A549 (cell line): Measurements from ENCODE around the gene CAMK1G. TPM values are rescaled to one million over a fixed set of nuclear protein-coding genes. Genes with fewer than 3 reads are reported as not detected.

Experiments
- ATAC-seq, 2 experiments: fragments of 200-7000 bp in 1 of 2; fragments of >200 bp in 1 of 2; cut with Nextera tagmentation in 1 of 2; cut with Tn5 transposase in 1 of 2; 3 replicates each; pipeline versions ENCODE4 v1.8.0 to v1.9.1; 2018 to 2020; ENCODE audit warnings: mild to moderate bottlenecking in 1 of 2, moderate library complexity in 1 of 2
- CTCF ChIA-PET: fragments of 300-600 bp; sonication (Branson Sonifier 250); formaldehyde crosslinking; extraction: SDS; loops from one replicate; lab custom pipeline; 2021; ENCODE audit warnings: antibody characterized with exemption, inconsistent platforms; lab: Yijun Ruan, JAX
- POLR2A ChIA-PET: fragments of 350-600 bp; formaldehyde crosslinking; extraction: SDS; loops from one replicate; lab custom pipeline; 2021; ENCODE audit warnings: antibody characterized with exemption, inconsistent platforms; lab: Yijun Ruan, JAX
- DNase-seq, 2 experiments: peaks; one replicate each; pipeline versions ENCODE4 v3.0.0 to v3.0.0-alpha.2; 2011 to 2016; ENCODE audit warnings: low read depth in 1 of 2, low spot score in 1 of 2
- FAIRE-seq: peaks from 2 replicates; lab custom pipeline; 2011; peaks lifted over from hg19 to GRCh38; lab: Jason Lieb, UNC
- H3K27ac ChIP-seq, 2 experiments: fragments of >200 bp; sonication (Bioruptor Twin); formaldehyde crosslinking; 3 replicates each; pipeline ENCODE4 v1.5.1; 2016 to 2017
- H3K4me1 ChIP-seq: fragments of >200 bp; sonication (Bioruptor Twin); formaldehyde crosslinking; 3 replicates; pipeline ENCODE4 v1.6.1; 2016
- H3K4me2 ChIP-seq: fragments of >200 bp; sonication (Bioruptor Twin); formaldehyde crosslinking; 3 replicates; pipeline ENCODE4 v1.6.1; 2016
- H3K4me3 ChIP-seq: fragments of >200 bp; sonication (Bioruptor Twin); formaldehyde crosslinking; 3 replicates; pipeline ENCODE4 v1.5.1; 2016
- H3K9me3 ChIP-seq: fragments of >200 bp; sonication (Bioruptor Twin); formaldehyde crosslinking; 3 replicates; pipeline ENCODE4 v1.6.1; 2016
- CBX8 ChIP-seq: fragments of 200-600 bp; sonication (generic); IDR thresholded peaks from 2 replicates; pipeline ENCODE4 v1.6.1; 2016
- CEBPB ChIP-seq, 2 experiments: fragments of >200 bp in 1 of 2; sonication (Bioruptor Twin) in 1 of 2; formaldehyde crosslinking in 1 of 2; IDR thresholded peaks; 2 replicates each; pipeline ENCODE4 v1.6.1; 2012 to 2016
- EHF ChIP-seq: fragments of 250-450 bp; sonication (Bioruptor Pico); IDR thresholded peaks from 2 replicates; pipeline ENCODE4 v1.5.0; 2020; ENCODE audit warnings: mild to moderate bottlenecking
- EHMT2 ChIP-seq: fragments of 200-600 bp; sonication (generic); IDR thresholded peaks from 2 replicates; pipeline ENCODE4 v1.6.1; 2016; ENCODE audit warnings: antibody characterized with exemption, low read depth, mild to moderate bottlenecking, moderate library complexity
- ESRRA ChIP-seq: fragments of 150-350 bp; IDR thresholded peaks from 2 replicates; pipeline ENCODE4 v1.6.1; 2014; ENCODE audit warnings: mild to moderate bottlenecking, low read length, borderline replicate concordance
- HDAC2 ChIP-seq: fragments of 200-600 bp; sonication (generic); IDR thresholded peaks from 2 replicates; pipeline ENCODE4 v1.6.1; 2016
- HOXB13 ChIP-seq: fragments of 250-450 bp; sonication (Bioruptor Pico); IDR thresholded peaks from 2 replicates; pipeline ENCODE4 v1.5.0; 2020; ENCODE audit warnings: low read depth, mild to moderate bottlenecking, moderate library complexity
- HOXB5 ChIP-seq: fragments of 250-450 bp; sonication (Bioruptor Pico); IDR thresholded peaks from 2 replicates; pipeline ENCODE4 v1.5.0; 2020; ENCODE audit warnings: mild to moderate bottlenecking, moderate library complexity
- JUN ChIP-seq, 2 experiments: fragments of >200 bp; sonication (Bioruptor Twin); formaldehyde crosslinking; IDR thresholded peaks; 2 replicates in 1 of 2; 3 replicates in 1 of 2; pipeline ENCODE4 v1.6.1; 2016 to 2017
- JUNB ChIP-seq: fragments of >200 bp; sonication (Bioruptor Twin); formaldehyde crosslinking; IDR thresholded peaks from 2 replicates; pipeline ENCODE4 v1.6.1; 2016
- KDM5A ChIP-seq: fragments of 200-600 bp; sonication (generic); IDR thresholded peaks from 2 replicates; pipeline ENCODE4 v1.6.1; 2016; ENCODE audit warnings: antibody characterized with exemption, mild to moderate bottlenecking
- NFE2L2 ChIP-seq: fragments of 150-350 bp; conservative IDR thresholded peaks from 2 replicates; pipeline ENCODE4 v1.6.1; 2014; ENCODE audit warnings: low read length
- NPAS2 ChIP-seq: fragments of 250-450 bp; sonication (Bioruptor Pico); IDR thresholded peaks from 2 replicates; pipeline ENCODE4 v1.8.0; 2022; ENCODE audit warnings: mild to moderate bottlenecking, moderate library complexity, borderline replicate concordance
- NR3C1 ChIP-seq: fragments of >200 bp; sonication (Bioruptor Twin); formaldehyde crosslinking; IDR thresholded peaks from 3 replicates; pipeline ENCODE4 v1.6.1; 2017
- POLR2A ChIP-seq: IDR thresholded peaks from 2 replicates; pipeline ENCODE4 v1.6.1; 2012; ENCODE audit warnings: mild to moderate bottlenecking, low read length
- RAD21 ChIP-seq, 2 experiments: fragments of >200 bp in 1 of 2; sonication (Bioruptor Twin) in 1 of 2; formaldehyde crosslinking in 1 of 2; IDR thresholded peaks in 1 of 2; conservative IDR thresholded peaks in 1 of 2; 2 replicates in 1 of 2; 3 replicates in 1 of 2; pipeline ENCODE4 v1.6.1; 2012 to 2018; ENCODE audit warnings: inconsistent platforms in 1 of 2
- RFX5 ChIP-seq: fragments of 450-650 bp; IDR thresholded peaks from 2 replicates; pipeline ENCODE4 v1.7.1; 2014; ENCODE audit warnings: antibody characterized with exemption, mild to moderate bottlenecking, moderate library complexity
- RNF2 ChIP-seq: fragments of 200-600 bp; sonication (generic); IDR thresholded peaks from 2 replicates; pipeline ENCODE4 v1.6.1; 2016; ENCODE audit warnings: low read depth, mild to moderate bottlenecking, antibody characterized with exemption, moderate library complexity, borderline replicate concordance
- ZFP36 ChIP-seq: fragments of 450-650 bp; IDR thresholded peaks from 2 replicates; pipeline ENCODE4 v1.6.1; 2014; ENCODE audit warnings: borderline replicate concordance; ENCODE audit not compliant: partially characterized antibody
- WGBS: methylation state at CpG from one replicate; pipeline ENCODE4 v1.1.6; 2017; ENCODE audit errors: missing lambda C conversion rate; 5-methylcytosine and 5-hydroxymethylcytosine counted together
- polyA plus RNA-seq, 4 experiments: library from polyadenylated mRNA; depleted of rRNA in 3 of 4; stranded (reverse); fragments of >200 nt; fragmentation: RNase III in 1 of 4; extraction: RNeasy Plus Mini Kit Qiagen cat#74134 plus additional on column Dnase treatment in 1 of 4; gene quantifications; 2 replicates in 3 of 4; 3 replicates in 1 of 4; pipeline ENCODE4 v1.2.3, GENCODE V29; 2011 to 2017
- TF ChIP-seq, protein P1 (sequence below): fragments of 200-600 bp; sonication (generic); IDR thresholded peaks from 2 replicates; pipeline ENCODE4 v1.6.1; 2016; ENCODE audit warnings: antibody characterized with exemption, mild to moderate bottlenecking, moderate library complexity
- TF ChIP-seq, protein P2 (sequence below): fragments of 150-350 bp; IDR thresholded peaks from 2 replicates; pipeline ENCODE4 v1.6.1; 2014; ENCODE audit warnings: low read depth, mild to moderate bottlenecking, low read length
- TF ChIP-seq, protein P3 (sequence below): IDR thresholded peaks from 2 replicates; pipeline ENCODE4 v1.6.1; 2012
- TF ChIP-seq, protein P4 (sequence below): fragments of 250-450 bp; sonication (Bioruptor Pico); IDR thresholded peaks from 2 replicates; pipeline ENCODE4 v1.5.0; 2021; ENCODE audit warnings: mild to moderate bottlenecking, moderate library complexity, borderline replicate concordance
- TF ChIP-seq, protein P5 (sequence below): fragments of >200 bp; sonication (Bioruptor Twin); formaldehyde crosslinking; IDR thresholded peaks from 2 replicates; pipeline ENCODE4 v1.6.1; 2016
- TF ChIP-seq, protein P6 (sequence below): IDR thresholded peaks from 2 replicates; pipeline ENCODE4 v1.6.1; 2012

The CAMK1G gene
- polyA plus RNA-seq, 2 of the 4 experiments (the other 2 are of a cell fraction): 0.03 to 0.08 TPM

DNA sequence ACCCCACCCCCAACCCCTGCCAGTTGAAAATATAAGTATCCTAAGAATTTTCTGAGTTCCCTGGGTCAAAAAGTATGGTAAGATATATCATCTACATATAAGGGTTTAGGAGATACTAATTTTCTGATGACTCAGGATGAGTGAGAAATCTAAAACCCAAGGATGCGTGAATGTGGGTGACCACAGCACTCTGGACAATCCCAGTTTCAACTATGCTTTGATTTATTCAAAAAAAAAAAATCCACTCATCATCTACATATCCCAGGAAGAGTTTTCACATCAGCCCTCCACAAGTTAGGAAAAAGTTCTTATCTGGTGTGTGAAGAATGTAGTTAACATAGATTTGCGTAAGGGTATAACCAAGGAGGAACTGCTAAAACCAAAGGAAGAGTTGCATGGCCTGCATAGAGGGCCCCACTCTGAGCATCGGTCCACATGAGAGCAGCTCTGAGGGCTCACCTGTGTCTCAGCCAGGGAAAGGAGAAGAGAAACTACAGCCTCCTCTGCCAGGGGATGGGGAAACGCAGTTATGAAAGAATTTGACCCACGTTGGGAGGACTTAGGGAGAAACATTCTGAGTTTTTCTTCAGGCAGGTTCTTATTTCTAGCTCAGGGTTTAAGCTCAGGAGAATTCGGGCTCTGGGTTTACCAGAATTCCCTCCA is 50.0 kb downstream of the CAMK1G start:
- 81% methylated on average over 6 of the region's 6 CpGs for WGBS
- DNase-seq (no peak), ATAC-seq (no peak), FAIRE-seq (no peak)
- CTCF ChIA-PET: interaction anchor here (1.1 kb wide), 1 partner anchor 60 kb away, joined by 4 read pairs; no protein-coding TSS in a partner anchor
- Histone ChIP-seq H3K27ac (no peak overlapping the region), H3K4me1 (no peaks in the 10 kb centered on the region), H3K4me3 (no peak overlapping the region), H3K4me2 (no peak overlapping the region), H3K9me3 (no peaks in the 10 kb centered on the region)
- POLR2A ChIA-PET: no interaction called here
- TF ChIP-seq, protein P1, sequence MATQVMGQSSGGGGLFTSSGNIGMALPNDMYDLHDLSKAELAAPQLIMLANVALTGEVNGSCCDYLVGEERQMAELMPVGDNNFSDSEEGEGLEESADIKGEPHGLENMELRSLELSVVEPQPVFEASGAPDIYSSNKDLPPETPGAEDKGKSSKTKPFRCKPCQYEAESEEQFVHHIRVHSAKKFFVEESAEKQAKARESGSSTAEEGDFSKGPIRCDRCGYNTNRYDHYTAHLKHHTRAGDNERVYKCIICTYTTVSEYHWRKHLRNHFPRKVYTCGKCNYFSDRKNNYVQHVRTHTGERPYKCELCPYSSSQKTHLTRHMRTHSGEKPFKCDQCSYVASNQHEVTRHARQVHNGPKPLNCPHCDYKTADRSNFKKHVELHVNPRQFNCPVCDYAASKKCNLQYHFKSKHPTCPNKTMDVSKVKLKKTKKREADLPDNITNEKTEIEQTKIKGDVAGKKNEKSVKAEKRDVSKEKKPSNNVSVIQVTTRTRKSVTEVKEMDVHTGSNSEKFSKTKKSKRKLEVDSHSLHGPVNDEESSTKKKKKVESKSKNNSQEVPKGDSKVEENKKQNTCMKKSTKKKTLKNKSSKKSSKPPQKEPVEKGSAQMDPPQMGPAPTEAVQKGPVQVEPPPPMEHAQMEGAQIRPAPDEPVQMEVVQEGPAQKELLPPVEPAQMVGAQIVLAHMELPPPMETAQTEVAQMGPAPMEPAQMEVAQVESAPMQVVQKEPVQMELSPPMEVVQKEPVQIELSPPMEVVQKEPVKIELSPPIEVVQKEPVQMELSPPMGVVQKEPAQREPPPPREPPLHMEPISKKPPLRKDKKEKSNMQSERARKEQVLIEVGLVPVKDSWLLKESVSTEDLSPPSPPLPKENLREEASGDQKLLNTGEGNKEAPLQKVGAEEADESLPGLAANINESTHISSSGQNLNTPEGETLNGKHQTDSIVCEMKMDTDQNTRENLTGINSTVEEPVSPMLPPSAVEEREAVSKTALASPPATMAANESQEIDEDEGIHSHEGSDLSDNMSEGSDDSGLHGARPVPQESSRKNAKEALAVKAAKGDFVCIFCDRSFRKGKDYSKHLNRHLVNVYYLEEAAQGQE: no peak
- TF ChIP-seq NR3C1 (no peak), ZFP36 (no peak), HOXB5 (CRISPR knock-in tag) (no peak)

DNA sequence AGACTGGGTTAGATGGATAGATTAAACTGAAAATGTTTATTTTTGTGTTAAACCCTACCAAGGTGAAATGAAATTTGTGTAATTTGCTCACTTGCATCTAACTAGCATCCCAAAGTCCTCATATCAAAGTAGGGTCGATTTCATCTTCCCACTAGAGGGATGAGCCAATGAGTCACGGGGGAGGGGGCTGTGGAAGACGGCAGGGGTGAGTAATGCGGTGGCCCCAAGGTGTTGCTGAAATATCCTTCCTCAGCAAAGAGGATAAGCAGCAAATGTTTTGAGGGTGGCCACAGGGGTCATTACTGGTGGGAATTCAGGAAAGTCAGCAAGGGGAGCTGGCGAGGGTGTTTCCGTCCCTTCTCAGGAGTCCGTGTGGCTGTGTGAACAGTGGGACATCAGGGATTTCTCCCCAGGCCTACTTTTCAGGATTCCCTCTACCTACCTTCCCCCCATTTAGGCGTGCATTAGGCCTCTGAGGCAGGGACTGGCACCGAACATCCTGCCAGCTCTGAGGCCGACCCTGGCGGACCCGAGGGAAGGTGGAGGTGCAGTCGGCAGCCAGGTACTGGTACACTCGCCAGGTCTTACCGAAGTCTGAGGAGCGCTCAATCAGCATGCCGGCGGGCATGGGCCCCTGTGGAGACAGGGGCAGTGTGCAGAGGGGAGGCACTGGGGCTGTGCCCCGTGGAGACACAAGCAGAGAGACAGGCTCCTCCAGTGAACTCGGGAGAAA is 50.7 kb downstream of the CAMK1G start:
- H3K9me3 ChIP-seq: no peaks in the 10 kb centered on the region
- no peak overlapping the region for H3K27ac ChIP-seq
- POLR2A ChIA-PET: no interaction called here
- ATAC-seq: no peak; a peak in 1 of 6 replicates
- DNase-seq: no peak
- CTCF ChIA-PET: interaction anchor here (1.0 to 1.6 kb wide), 6 partner anchors 11 to 59 kb away, joined by 3 to 4 read pairs (median 3); no protein-coding TSS in a partner anchor
- no peak for TF ChIP-seq POLR2A
- no peak for TF ChIP-seq KDM5A
- no peak for TF ChIP-seq JUNB
- no peak for TF ChIP-seq CBX8
- no peak for TF ChIP-seq RFX5
- TF ChIP-seq, protein P2, sequence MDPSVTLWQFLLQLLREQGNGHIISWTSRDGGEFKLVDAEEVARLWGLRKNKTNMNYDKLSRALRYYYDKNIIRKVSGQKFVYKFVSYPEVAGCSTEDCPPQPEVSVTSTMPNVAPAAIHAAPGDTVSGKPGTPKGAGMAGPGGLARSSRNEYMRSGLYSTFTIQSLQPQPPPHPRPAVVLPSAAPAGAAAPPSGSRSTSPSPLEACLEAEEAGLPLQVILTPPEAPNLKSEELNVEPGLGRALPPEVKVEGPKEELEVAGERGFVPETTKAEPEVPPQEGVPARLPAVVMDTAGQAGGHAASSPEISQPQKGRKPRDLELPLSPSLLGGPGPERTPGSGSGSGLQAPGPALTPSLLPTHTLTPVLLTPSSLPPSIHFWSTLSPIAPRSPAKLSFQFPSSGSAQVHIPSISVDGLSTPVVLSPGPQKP: no peak
- no peak for TF ChIP-seq EHMT2
- TF ChIP-seq, all 56 proteins: peak for 0
- Histone ChIP-seq H3K4me1 (no peaks in the 10 kb centered on the region), H3K4me3 (no peak overlapping the region), H3K4me2 (no peak overlapping the region)
- WGBS: 83% methylated on average over 18 of the region's 20 CpGs
- no peak for FAIRE-seq

DNA sequence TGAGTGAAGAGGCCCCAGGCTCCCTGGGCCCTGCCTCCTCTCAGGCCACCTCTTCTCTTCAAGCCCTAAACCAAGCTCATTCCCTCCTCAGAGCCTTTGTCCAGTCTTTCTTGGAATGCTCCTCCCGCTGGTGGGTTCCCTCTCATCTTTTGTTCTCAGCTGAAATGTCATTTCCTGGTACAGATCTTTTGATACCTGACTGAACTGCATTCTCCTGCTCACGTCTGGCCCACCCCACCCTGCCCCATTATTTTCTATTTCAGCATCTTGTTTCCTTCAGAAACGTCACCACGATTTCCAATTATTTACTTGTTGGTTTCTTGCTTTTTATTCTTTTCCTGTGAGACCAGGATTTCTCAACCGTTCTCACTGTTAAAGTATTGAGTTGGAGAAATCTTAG is 52.3 kb downstream of the CAMK1G start:
- FAIRE-seq (no peak), DNase-seq (no peak), ATAC-seq (no peak)
- no peaks in the 10 kb centered on the region for H3K4me1 ChIP-seq
- ChIA-PET CTCF (interaction anchor here (1.0 to 1.2 kb wide), 2 partner anchors 60 to 113 kb away, joined by 3 to 5 read pairs; no protein-coding TSS in a partner anchor), POLR2A (no interaction called here)
- WGBS: 66% methylated on average over 5 of the region's 5 CpGs
- no peak overlapping the region for H3K27ac ChIP-seq
- no peaks in the 10 kb centered on the region for H3K9me3 ChIP-seq
- no peak overlapping the region for H3K4me2 ChIP-seq
- no peak overlapping the region for H3K4me3 ChIP-seq
- TF ChIP-seq HOXB13 (no peak), EHF (no peak), HDAC2 (no peak), RAD21 (conservative IDR thresholded peaks at IDR 0.05 in 1 of 2, IDR thresholded peaks at IDR 0.05 in 1 of 2) (no peak), JUNB (no peak), RNF2 (no peak), CEBPB (IDR thresholded peaks at IDR 0.05) (no peak), ESRRA (no peak), RFX5 (no peak), JUN (IDR thresholded peaks at IDR 0.05) (no peak), NPAS2 (CRISPR knock-in tag) (no peak), NFE2L2 (no peak)
- TF ChIP-seq, protein P3, sequence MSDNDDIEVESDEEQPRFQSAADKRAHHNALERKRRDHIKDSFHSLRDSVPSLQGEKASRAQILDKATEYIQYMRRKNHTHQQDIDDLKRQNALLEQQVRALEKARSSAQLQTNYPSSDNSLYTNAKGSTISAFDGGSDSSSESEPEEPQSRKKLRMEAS: no peak
- TF ChIP-seq, protein P4, sequence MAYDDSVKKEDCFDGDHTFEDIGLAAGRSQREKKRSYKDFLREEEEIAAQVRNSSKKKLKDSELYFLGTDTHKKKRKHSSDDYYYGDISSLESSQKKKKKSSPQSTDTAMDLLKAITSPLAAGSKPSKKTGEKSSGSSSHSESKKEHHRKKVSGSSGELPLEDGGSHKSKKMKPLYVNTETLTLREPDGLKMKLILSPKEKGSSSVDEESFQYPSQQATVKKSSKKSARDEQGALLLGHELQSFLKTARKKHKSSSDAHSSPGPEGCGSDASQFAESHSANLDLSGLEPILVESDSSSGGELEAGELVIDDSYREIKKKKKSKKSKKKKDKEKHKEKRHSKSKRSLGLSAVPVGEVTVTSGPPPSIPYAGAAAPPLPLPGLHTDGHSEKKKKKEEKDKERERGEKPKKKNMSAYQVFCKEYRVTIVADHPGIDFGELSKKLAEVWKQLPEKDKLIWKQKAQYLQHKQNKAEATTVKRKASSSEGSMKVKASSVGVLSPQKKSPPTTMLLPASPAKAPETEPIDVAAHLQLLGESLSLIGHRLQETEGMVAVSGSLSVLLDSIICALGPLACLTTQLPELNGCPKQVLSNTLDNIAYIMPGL (CRISPR knock-in tag): no peak
- TF ChIP-seq, protein P5, sequence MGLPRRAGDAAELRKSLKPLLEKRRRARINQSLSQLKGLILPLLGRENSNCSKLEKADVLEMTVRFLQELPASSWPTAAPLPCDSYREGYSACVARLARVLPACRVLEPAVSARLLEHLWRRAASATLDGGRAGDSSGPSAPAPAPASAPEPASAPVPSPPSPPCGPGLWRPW: no peak
- TF ChIP-seq, protein P6, sequence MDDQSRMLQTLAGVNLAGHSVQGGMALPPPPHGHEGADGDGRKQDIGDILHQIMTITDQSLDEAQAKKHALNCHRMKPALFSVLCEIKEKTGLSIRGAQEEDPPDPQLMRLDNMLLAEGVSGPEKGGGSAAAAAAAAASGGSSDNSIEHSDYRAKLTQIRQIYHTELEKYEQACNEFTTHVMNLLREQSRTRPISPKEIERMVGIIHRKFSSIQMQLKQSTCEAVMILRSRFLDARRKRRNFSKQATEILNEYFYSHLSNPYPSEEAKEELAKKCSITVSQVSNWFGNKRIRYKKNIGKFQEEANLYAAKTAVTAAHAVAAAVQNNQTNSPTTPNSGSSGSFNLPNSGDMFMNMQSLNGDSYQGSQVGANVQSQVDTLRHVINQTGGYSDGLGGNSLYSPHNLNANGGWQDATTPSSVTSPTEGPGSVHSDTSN: no peak
